HFF-Myc (cell line): ENCODE data around the gene MADD.
"Not testable (repeated sequence)": the region's sequence is repeated elsewhere in the genome, so short reads cannot be mapped to it uniquely, and the experiment has no call there.

ENCODE experiments used
- DNase-seq: peaks from one replicate; pipeline ENCODE4 v3.0.0-alpha.2; 2011; ENCODE audit warnings: low read depth; ENCODE audit errors: extremely low read depth
- H3K4me3 ChIP-seq: replicated peaks from 2 replicates; pipeline ENCODE4 v1.5.1; 2011; ENCODE audit warnings: low read depth, mild to moderate bottlenecking, control low read depth, low read length
- CTCF ChIP-seq: IDR thresholded peaks from 2 replicates; pipeline ENCODE4 v1.5.1; 2012; ENCODE audit warnings: mild to moderate bottlenecking, low read depth, low read length, control low read depth; ENCODE audit errors: missing control alignments

The MADD gene

GRCh38 chr11:47314992-47315391 is 45.1 kb downstream of the MADD start:
- H3K4me3 ChIP-seq: no peak overlapping the region
- TF ChIP-seq CTCF: no peak
- DNase-seq: no peak

DNA sequence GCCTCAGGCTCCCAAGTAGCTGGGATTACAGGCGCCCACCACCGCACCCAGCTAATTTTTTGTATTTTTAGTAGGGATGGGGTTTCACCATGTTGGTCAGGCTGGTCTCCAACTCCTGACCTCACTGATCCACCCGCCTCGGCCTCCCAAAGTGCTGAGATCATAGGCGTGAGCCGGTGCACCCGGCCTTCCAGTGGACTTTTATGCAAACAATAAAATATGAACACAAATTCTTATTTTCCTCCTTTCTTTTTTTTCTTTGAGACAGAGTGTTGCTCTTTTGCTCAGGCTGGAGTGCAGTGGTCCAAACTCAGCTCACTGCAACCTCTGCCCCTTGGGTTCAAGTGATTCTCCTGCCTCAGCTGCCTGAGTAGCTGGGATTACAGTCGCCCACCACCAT is 46.6 kb downstream of the MADD start:
- not testable (repeated sequence) for H3K4me3 ChIP-seq, DNase-seq

- no peak for TF ChIP-seq CTCF
- H3K4me3 ChIP-seq: no peak overlapping the region
- DNase-seq: no peak
Measured at GRCh38 chr11:47317064-47317828, 47.3 kb downstream of the MADD start.

- no peak for TF ChIP-seq CTCF
- no peak overlapping the region for H3K4me3 ChIP-seq
- no peak for DNase-seq
Measured at GRCh38 chr11:47318166-47318565, 48.2 kb downstream of the MADD start.

GRCh38 chr11:47324520-47324919 is 54.6 kb downstream of the MADD start:
- H3K4me3 ChIP-seq: no peak overlapping the region
- TF ChIP-seq CTCF: no peak
- DNase-seq: no peak

DNA sequence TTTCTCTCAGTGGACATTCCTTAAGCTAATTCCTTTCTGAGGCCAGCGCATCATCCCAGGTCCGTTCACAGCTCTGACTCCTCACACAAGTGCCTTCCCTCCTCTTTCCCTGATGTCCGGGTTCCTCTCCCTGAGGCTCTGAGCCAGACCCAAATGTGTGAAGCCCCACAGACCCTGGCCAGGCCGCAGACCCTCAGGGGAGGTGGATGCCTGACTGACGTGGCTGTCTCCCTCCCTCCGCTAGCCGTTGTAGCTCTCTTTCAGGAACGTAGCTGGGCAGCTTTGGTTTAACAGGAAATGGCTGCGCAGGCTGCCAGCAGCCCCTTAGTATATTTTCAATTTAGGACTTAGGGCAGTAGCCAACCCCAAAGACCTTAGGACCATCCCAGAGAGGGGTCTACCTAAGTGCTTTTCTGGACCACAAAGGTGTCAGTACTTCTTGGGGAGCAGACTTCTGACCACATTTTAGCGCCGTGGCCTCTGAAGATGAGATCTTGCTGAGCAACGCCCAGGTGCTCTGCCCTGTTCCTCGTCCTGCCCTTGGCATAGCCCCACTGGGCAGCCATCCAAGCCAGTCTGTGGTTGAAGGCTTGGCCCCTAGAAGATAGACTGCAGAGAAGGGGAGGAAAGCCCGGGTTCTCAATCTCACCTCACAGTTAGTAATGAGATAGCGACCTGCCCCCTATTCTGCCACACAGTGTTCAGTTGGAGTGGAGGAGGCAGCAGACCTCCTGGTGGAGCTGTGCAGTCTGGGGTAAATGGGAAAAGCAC is 55.5 kb downstream of the MADD start:
- H3K4me3 ChIP-seq: no peak overlapping the region
- no peak for DNase-seq
- TF ChIP-seq CTCF: no peak

DNA sequence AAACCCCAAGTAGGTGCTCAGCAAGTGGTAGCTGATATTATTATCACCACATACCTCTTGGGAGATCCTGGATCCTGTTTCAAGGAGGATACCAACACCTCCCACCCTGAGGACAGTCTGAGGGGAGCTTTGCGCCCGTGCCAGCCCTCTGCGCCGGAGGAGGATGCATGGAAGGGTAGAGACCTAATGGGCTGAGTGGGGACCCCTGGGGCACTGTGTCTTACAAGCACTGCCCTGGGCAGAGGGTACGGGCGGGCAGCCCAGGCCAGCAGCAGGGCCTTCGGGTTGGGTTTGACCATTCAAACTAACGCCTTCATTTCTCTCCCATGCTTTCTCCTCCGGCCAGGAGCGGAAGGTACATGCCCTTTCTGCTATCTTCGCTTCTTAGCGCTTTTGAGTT is 56.3 kb downstream of the MADD start:
- no peak for TF ChIP-seq CTCF
- no peak for DNase-seq

More for the DNA sequence above, 56.3 kb downstream of the MADD start:
- no peak overlapping the region for H3K4me3 ChIP-seq
